HG03175 (cell line): ENCODE results near the gene C1orf174.

Experiments
- ATAC-seq: cut with Tn5 transposase; IDR thresholded peaks from one replicate; pipeline ENCODE4 v1.9.1; 2021; ENCODE audit warnings: mild to moderate bottlenecking, moderate library complexity; ENCODE audit not compliant: unreplicated experiment

C1orf174 gene

DNA sequence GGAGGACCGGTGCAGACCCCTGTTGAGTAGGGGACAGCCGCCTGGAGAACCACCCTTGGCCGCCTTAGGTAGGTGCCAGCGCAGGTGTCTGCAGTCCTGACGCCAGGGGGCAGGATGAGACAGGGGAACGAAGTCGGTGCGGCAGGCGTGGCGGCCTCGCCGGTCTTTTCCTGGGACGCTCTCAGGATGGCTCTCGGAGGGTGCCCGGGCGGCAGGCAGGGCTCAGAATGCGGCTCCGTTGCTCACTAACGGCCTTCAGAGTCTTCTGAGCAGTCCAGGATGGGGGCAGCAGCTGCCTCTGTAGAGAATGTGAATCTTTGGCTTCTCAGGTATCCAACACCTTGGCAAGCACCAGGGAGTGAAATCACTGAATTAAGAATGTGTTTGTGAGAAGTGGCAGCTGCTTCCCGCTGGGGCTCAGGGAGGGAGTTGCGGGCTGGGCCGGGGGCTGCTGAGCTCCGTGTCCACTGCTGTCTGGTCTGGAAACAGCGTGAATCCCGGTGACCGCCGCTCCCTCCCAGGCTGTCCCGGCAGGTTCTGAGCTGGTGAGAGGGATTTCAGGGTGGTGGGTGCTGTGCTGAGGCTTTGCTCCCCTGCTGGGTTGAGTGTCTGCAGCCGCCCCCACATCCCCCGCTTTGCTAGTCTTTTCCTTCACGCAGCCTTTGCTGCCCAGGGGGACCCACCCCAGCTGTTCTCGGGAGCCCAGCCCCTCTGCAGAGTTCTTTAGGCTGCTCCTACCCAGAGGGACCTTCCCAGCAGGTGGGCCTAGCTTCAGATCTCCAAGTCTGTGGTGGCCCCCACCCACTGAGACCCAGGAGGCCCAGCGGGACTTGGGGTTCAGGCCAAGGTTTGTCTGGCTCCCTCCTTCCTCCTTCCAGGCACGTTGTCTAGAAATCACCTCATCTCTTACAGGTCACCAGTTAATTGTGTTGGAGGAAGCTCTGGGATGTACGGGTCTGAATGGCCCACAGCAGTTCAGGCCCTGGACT is 11.1 kb upstream of the C1orf174 start:
- ATAC-seq, result peak; percentile 72

DNA sequence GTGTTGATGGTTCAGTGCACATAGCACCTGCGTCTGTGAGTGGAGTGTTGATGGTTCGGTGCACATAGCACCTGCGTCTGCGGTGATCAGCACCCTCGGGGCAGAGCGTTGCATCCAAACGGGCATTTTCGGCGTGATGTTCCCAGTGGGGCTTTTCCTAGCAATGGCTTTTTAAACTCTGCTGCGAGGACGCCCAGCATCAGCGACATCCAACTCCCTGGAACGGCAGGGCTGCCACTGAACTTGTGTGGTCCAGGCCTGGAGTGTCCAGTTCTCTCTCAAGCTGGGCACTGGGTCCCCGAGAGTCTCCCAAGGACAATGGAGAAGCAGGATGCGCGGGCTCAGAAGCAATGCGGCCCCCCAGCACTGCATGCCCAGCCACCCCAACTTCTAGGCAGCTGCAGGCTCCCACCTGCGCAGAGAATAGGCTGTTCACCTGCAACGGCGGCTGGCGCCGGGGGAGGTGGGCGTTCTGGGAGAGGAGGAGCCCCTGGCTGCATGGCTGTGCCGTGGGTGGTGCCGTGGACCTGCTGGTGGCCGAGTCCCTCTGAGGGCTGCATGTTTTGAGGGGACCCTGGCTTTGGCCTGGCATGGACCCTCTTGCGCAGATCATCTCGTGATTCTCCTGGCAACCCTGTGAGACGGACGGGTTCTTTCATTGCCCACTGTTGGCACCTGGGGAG is 10.1 kb upstream of the C1orf174 start:
- no peak for ATAC-seq

DNA sequence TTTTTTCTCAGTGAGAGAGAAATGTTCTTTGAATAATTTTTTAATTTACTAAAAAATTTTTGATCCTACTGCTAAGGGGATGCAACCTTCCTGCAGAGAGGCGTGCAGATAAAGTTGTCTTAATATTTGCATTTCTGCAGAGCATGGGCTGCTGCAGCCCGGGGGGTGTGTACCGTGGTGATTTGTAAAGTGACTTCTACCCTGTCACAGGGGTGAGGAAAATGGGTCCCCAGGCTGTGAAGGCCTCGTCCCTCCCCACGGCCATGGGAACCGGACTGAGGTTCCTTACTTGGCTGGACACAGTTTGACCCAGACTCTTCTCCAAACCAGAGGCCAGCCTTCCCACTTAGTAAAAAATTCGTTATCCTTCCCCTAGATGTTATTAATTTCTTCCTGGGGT is 9.5 kb upstream of the C1orf174 start:
- no peak for ATAC-seq

DNA sequence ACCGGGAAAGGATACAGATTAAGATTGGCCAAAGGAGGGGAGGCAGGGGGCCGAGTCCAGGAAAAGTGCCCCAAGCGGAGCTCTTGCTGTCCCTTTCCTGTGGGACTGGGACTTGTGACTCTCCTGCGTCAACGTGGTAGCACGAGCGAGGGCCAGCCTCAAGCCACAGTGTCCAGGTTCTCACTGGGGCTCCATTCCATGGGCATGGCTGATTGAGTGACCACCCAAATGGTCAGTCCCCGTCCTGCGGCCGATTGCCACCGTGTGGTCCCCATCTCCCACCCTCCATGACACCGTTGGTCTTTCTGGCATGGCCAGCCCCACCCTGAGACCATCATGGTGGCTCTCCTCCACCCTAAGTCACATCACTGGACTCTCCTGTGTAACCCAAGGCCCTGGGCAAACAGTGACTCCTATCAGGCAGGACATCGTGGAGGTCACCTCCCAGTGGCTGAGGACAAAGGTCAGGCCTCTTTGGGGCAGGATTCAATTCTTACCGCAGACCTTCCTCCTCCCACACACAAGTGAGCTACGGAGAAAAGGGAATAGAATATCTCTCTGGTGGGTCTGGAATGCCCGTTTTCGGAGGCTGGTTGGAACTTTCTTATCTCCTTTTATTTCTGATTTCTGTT is 8.9 kb upstream of the C1orf174 start:
- no peak for ATAC-seq

DNA sequence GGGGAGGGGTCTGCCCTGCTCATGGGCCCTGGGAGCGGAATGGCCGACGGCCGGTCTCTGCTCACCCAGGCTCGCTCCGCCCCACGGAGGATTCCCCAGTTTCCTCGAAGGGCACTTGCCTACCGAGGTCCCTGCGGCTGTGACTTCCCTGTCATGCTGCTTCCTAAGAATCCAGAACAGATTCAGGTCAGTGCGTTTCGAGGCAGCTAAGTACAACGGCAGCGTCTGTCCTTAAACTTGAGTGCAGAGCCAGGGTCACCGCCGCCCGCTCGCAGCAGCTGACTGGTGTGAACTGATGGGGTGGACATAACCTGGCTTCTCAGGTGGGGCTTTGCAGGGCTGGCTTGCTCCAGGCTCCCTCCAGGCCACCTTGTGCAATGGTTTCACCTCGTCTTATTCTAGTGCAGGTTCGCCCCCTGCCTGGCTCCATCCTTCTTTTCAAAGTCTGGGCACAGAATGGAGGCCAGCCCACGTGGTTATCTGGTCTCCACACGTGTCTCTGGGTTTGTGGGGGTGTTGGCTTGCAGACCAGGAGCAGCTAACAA is 7.6 kb upstream of the C1orf174 start:
- no peak for ATAC-seq

DNA sequence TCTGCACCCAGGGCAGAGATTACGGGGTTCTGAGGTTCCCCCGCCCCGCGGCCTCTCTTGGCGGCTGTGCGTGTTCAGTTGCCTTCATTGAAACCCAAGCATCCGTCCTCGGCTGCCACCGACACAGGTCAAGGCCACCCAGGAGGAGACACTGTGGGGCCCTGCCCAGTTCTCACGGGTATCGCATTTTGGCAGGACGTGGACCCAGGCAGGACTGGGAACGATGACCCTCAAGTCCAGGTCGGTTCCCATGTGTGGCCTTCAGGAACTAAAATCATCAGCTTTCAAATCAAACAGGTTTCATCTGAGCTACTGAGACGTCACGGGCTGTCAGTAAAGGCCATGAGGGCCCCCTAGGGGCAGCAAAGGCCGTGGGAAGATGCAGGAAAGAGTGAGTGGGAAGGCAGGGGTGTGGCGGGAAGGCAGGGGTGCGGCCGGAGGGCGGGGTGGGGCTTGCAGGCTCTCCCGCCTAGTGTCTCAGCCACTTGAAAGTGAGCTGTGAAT is 7.0 kb upstream of the C1orf174 start:
- ATAC-seq, result no peak

- ATAC-seq, result no peak
Observed at GRCh38 chr1:3906672-3907020, 6.6 kb upstream of the C1orf174 start.

DNA sequence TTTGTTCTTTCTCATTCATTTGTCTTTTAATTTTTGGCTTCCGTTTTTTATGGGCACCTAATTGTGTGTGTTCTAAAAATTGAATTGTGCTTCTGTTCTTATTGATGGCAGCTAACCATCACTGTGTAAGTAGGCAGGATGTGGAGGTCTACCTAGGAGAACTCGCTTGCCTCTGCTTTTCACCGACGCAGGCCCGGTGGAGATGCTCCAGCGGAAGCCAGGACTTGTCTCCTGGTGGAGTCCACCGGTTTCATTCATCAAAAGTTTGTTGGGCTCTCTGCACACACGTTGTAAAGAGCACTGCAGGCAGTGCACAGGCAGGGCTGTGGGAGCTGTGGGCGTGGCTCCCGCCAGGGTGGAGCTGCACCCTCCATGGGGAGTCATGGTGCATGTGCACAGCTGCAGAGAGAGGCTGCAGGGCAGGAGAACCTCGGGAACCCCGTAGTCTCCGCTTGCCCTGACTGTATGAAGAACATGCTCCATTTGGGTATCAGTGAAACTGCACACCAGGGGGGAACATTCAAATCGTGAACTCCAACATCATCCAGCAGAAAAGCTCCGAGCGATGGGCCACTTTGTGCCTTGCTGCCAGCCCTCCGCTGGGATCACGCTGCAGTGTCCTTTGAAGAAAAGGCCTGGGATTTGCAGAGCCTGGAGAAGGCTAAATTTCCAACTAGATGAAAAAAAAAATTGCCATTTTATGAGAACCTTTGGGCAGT is 6.0 kb upstream of the C1orf174 start:
- no peak for ATAC-seq

DNA sequence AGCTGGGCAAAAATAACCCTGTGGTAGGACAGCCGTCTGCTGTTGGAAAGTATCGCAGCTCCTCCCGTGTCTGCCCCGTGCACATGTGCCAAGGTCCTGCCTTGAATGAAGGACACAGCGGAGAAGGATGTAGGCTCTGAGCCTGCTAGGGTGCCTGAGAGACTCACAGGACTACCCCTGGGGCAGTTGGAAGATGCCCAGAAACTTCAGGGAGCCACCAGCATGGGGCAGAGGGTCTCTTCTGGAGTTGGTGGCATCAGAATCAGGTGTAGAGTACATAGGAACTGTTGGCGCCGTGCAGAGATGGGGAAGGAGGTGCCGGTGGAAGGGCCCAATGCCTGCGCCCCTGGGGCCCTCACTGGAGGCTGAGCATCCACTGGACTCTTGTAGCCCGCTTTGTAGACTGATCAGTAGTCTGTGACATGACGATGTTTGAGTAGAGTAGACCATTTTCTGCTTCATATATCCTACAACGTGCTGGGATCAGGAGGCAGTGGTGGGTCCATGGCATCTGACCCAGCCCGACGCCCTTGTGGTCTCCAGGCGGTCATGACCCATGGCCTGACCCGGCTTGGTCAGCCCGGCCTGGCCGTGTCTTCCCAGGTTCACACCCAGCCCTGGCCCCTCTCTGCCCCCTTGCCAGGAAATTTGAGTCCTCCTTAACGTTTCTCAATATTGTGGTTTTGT is 5.3 kb upstream of the C1orf174 start:
- no peak for ATAC-seq

- ATAC-seq, result no peak
Observed at GRCh38 chr1:3904843-3905185, 4.7 kb upstream of the C1orf174 start.

DNA sequence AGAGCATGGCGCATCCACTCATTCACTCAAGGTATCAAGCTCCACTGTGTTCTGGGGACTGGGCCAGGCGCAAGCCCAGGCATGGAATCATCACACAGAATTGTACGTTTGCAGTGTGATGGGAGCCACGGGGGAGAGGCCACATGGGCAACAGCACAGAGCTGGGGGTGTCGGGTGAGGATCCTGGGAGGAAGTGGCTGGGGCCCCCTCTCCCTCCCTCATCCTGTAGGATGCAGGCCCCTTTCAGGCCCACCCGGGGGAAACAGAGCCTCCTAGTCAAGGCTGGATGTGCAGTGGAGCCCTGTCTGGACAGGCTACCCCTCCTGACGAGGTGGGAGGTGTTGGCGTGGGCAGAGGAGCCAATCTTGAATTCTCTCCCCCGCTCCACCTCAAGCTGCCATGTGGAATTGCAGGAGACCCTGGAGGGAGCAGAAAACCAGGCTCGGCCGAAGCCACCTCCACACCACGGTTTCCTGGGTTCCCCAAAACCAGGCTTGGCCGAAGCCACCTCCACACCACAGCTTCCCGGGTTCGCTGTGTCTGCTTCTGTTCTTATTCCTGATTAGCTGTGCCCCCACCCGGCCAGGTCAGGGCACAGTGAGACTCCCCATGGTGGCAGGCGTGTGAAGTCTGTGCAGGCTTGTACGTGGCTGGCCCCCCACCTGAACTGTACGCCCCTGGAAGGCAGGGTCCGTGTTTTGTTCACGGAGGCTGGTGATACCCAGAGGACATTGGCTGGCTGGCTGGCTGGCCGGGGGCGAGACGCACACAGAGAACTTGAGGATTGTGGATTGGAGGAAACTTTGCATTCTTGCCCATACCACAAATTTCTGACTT is 4.2 kb upstream of the C1orf174 start:
- no peak for ATAC-seq

- ATAC-seq, result no peak
Observed at GRCh38 chr1:3903141-3904005, 3.3 kb upstream of the C1orf174 start.

DNA sequence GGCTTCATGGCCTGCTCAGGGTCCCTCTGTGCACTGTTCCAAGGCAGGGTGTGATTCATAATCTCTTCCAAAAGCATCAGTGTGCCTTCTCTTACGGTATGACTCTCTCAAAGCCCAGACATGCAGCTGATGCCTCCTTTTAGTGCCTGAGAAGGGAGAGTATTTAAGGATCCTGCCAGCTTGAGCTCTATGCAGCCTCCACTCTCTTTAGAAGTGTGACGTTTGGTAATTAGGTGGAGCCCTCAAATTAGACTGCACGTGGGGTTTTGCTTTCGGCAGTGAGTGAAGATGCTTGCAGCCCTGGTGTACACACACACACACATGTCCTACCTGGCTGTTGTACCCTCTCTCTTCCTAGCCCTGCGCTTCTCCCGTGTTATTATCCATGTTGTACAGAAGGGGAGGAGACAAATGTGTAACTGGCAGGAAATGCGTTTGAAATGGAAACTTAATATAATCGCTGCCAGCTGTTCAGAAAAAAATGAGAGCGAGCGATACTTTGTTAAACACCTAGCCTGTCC is 2.6 kb upstream of the C1orf174 start:
- ATAC-seq, result no peak

GRCh38 chr1:3902111-3902511 is 2.0 kb upstream of the C1orf174 start:
- no peak for ATAC-seq

DNA sequence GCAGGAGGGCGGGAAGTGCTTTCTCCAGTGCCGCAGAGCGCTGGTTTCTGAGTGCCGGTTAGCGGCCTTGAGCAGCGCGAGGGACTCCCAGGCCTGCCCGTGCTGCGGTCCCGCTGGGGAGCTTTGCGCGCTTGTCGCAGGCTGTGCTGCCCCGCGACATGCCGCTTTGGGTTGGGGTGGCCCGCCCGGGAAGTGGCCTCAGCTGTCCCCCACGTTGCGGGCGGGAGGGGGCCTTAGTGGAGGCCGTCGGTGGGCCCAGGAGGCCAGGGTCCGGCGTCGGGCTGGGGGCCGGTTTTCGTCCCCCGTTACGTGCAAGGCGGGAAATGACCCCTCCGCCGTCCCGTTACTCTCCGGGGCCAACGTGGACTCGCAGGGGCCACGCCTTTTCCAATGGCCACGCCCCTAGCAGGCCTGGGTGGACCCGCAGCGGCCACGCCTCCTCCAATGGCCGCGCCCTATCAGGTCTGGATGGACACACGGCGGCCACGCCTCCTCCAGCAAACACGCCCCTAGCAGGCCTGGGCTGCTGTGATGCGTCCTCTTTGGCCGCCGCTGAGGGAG is 977 bp upstream of the C1orf174 start:
- peak; percentile 57 for ATAC-seq

DNA sequence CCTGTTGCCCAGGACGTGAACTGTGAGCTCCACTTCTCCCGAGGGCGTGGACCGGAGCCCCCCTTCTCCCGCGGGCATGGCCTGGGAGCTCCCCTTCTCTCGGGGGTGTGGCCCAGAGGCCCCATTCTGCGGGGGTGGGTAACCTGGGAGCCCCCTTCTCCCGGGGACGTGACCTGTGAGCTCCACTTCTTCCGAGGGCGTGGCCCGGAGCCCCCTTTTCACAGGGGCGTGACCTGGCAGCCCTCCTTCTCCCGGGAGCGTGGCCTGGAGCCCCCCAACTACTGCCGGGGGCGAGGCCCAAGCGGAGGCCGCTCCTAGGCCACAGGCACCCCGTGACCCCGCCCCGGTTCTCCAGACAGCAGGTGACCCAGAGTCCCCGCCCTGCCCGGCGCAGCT is 320 bp downstream of the C1orf174 start:
- peak; percentile 2 for ATAC-seq

- no peak for ATAC-seq
Observed at GRCh38 chr1:3898994-3899753, 898 bp downstream of the C1orf174 start.
